ENCODE results near the gene GRB10.

DNA sequence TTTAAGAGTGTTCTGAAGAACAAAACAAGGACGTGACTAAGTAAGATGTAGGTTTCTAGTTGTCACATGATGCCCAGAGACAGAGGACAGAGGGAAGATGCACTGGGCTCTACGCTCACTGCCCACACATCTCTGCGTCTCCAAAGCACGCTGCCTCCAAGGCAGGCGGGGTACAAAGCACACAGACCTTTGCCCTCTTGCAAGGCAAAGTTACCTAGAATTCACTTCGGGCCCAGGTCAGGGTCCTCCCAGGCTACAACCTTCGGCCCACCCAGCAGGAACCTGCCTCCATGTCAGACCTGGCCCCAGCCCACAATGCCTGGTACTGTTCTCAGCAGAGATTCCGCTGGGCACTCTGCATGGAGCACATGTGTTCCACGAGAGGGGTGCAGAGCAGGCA is 26.5 kb downstream of the GRB10 start:
- TF ChIP-seq POLR2A (IDR thresholded peaks at IDR 0.05; ENCODE audit: low read length) (no peak), TP53 (CRISPR knock-in tag; IDR thresholded peaks at IDR 0.05) (no peak), SREBF2 (IDR thresholded peaks at IDR 0.05) (no peak), RNF2 (IDR thresholded peaks at IDR 0.05; ENCODE audit: borderline replicate concordance, low read depth) (no peak), BHLHE40 (IDR thresholded peaks at IDR 0.05; ENCODE audit: low read depth, low read length) (no peak)
- TF ChIP-seq, protein P1, sequence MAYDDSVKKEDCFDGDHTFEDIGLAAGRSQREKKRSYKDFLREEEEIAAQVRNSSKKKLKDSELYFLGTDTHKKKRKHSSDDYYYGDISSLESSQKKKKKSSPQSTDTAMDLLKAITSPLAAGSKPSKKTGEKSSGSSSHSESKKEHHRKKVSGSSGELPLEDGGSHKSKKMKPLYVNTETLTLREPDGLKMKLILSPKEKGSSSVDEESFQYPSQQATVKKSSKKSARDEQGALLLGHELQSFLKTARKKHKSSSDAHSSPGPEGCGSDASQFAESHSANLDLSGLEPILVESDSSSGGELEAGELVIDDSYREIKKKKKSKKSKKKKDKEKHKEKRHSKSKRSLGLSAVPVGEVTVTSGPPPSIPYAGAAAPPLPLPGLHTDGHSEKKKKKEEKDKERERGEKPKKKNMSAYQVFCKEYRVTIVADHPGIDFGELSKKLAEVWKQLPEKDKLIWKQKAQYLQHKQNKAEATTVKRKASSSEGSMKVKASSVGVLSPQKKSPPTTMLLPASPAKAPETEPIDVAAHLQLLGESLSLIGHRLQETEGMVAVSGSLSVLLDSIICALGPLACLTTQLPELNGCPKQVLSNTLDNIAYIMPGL (CRISPR knock-in tag; IDR thresholded peaks at IDR 0.05; ENCODE audit: borderline replicate concordance) = no peak
- TF ChIP-seq, protein P2, sequence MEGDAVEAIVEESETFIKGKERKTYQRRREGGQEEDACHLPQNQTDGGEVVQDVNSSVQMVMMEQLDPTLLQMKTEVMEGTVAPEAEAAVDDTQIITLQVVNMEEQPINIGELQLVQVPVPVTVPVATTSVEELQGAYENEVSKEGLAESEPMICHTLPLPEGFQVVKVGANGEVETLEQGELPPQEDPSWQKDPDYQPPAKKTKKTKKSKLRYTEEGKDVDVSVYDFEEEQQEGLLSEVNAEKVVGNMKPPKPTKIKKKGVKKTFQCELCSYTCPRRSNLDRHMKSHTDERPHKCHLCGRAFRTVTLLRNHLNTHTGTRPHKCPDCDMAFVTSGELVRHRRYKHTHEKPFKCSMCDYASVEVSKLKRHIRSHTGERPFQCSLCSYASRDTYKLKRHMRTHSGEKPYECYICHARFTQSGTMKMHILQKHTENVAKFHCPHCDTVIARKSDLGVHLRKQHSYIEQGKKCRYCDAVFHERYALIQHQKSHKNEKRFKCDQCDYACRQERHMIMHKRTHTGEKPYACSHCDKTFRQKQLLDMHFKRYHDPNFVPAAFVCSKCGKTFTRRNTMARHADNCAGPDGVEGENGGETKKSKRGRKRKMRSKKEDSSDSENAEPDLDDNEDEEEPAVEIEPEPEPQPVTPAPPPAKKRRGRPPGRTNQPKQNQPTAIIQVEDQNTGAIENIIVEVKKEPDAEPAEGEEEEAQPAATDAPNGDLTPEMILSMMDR (IDR thresholded peaks at IDR 0.05) = no peak
- TF ChIP-seq, protein P3, sequence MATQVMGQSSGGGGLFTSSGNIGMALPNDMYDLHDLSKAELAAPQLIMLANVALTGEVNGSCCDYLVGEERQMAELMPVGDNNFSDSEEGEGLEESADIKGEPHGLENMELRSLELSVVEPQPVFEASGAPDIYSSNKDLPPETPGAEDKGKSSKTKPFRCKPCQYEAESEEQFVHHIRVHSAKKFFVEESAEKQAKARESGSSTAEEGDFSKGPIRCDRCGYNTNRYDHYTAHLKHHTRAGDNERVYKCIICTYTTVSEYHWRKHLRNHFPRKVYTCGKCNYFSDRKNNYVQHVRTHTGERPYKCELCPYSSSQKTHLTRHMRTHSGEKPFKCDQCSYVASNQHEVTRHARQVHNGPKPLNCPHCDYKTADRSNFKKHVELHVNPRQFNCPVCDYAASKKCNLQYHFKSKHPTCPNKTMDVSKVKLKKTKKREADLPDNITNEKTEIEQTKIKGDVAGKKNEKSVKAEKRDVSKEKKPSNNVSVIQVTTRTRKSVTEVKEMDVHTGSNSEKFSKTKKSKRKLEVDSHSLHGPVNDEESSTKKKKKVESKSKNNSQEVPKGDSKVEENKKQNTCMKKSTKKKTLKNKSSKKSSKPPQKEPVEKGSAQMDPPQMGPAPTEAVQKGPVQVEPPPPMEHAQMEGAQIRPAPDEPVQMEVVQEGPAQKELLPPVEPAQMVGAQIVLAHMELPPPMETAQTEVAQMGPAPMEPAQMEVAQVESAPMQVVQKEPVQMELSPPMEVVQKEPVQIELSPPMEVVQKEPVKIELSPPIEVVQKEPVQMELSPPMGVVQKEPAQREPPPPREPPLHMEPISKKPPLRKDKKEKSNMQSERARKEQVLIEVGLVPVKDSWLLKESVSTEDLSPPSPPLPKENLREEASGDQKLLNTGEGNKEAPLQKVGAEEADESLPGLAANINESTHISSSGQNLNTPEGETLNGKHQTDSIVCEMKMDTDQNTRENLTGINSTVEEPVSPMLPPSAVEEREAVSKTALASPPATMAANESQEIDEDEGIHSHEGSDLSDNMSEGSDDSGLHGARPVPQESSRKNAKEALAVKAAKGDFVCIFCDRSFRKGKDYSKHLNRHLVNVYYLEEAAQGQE (IDR thresholded peaks at IDR 0.05) = no peak

Data from A549 (cell line).